D721Med (cell line): ENCODE measurements around the gene MBOAT2.

Experiments used
- DNase-seq: peaks from one replicate; pipeline ENCODE4 v3.0.0; 2011; ENCODE audit warnings: low spot score; ENCODE audit not compliant: insufficient read length
- FAIRE-seq: peaks from 2 replicates; lab custom pipeline; 2011; peaks lifted over from hg19 to GRCh38; lab: Jason Lieb, UNC
- TF ChIP-seq, protein P1 (sequence below): IDR thresholded peaks from 2 replicates; pipeline ENCODE4 v1.5.1; 2012; ENCODE audit warnings: mild to moderate bottlenecking, control low read depth; ENCODE audit not compliant: insufficient read depth; ENCODE audit errors: missing control alignments

The MBOAT2 gene

GRCh38 chr2:8993902-8994278 is 9.6 kb downstream of the MBOAT2 start:
- no peak for FAIRE-seq
- TF ChIP-seq, protein P1, sequence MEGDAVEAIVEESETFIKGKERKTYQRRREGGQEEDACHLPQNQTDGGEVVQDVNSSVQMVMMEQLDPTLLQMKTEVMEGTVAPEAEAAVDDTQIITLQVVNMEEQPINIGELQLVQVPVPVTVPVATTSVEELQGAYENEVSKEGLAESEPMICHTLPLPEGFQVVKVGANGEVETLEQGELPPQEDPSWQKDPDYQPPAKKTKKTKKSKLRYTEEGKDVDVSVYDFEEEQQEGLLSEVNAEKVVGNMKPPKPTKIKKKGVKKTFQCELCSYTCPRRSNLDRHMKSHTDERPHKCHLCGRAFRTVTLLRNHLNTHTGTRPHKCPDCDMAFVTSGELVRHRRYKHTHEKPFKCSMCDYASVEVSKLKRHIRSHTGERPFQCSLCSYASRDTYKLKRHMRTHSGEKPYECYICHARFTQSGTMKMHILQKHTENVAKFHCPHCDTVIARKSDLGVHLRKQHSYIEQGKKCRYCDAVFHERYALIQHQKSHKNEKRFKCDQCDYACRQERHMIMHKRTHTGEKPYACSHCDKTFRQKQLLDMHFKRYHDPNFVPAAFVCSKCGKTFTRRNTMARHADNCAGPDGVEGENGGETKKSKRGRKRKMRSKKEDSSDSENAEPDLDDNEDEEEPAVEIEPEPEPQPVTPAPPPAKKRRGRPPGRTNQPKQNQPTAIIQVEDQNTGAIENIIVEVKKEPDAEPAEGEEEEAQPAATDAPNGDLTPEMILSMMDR = no peak
- DNase-seq = no peak

GRCh38 chr2:8993196-8993901 is 10.1 kb downstream of the MBOAT2 start:
- TF ChIP-seq, protein P1 = no peak
- DNase-seq = no peak
- no peak for FAIRE-seq

DNA sequence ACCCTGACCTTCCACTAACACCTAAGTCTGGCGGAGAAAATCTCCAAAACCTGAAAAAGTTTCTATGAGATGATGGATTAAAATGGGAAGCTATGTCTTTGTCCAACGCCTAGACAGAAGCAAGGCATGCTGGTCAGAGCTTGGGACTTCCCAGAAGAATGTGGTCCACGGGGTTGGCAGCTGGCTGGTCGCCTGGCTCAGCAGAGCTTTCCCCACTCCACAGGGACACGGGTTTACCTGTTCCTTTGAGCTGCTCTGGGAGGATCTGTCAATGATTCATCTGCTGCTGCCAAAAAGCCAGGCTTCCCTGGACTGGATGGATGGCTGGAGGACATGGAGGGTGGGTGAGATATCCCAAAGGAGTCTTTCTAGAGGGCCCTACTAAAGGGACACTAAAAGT is 10.8 kb downstream of the MBOAT2 start:
- TF ChIP-seq, protein P1 = no peak
- DNase-seq (no peak), FAIRE-seq (no peak)

DNA sequence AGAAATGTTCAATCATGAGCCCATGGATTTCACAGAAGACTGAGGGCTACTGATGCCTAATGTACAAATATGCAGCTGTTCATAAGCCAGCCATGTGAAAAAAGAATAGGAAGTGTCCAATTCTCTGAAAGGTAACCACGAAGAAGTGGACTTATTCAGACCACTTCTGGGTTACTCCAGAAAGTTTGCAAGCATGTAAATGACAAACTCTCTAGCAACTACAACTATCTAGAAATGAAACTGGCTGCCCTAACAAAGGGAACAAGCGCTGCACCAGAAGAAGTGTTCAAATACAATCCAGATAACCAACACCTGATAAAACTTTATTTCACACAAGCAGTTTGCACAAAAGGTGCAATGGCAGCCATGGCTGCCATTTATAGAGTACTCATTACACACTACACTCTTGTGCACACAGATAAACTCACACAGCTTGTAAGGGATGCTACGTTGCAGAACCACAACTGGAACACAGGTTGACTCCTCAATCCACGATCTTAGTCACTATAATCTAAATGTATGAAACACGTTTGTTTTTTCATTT is 13.9 kb downstream of the MBOAT2 start:
- DNase-seq (no peak), FAIRE-seq (no peak)
- TF ChIP-seq, protein P1 = no peak

DNA sequence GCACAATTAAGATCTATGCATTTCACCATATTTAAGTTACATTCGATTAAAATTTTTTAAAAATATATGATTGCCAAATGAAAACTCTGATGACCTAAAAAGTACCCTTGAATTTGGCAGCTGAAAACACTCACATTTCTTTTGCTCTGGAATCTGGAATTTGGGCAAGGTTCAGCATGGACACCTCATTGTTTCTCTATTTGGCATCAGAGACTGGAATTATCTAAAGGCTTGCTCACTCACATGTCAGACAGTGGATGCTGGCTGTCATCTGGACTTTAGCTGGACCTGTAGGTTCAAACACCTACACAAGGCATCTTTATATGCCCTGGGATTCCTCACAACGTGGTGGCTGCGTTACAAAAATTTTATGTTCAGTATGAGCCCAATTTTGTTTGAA is 16.1 kb downstream of the MBOAT2 start:
- TF ChIP-seq, protein P1 = no peak
- DNase-seq = no peak
- no peak for FAIRE-seq

GRCh38 chr2:8986327-8986976 is 17.0 kb downstream of the MBOAT2 start:
- FAIRE-seq = no peak
- TF ChIP-seq, protein P1 = peak; percentile 20
- DNase-seq = no peak
